KMS-11 (cell line): ENCODE data around the gene SLC7A14.
A peak's percentile ranks its signal among the peaks of the same experiment; 100 is the strongest.
"Not testable (repeated sequence)": the region's sequence is repeated elsewhere in the genome, so short reads cannot be mapped to it uniquely, and the experiment has no call there.

Experiments used
- H2AFZ ChIP-seq: fragments of 200-600 bp; sonication (generic); 2 replicates; pipeline ENCODE4 v1.6.1; 2016; ENCODE audit warnings: antibody characterized with exemption, mixed run types, low read depth
- H3K27ac ChIP-seq: fragments of 200-600 bp; sonication (generic); 2 replicates; pipeline ENCODE4 v1.6.1; 2016; ENCODE audit warnings: mild to moderate bottlenecking, mixed run types
- H3K27me3 ChIP-seq: fragments of 200-600 bp; sonication (generic); 2 replicates; pipeline ENCODE4 v1.6.1; 2017; ENCODE audit warnings: mild to moderate bottlenecking, low read depth, mixed run types, moderate library complexity; ENCODE audit not compliant: insufficient read depth
- H3K36me3 ChIP-seq: fragments of 200-600 bp; sonication (generic); 2 replicates; pipeline ENCODE4 v1.6.1; 2017; ENCODE audit warnings: mild to moderate bottlenecking, mixed run types; ENCODE audit not compliant: insufficient read depth
- H3K4me1 ChIP-seq: fragments of 200-600 bp; sonication (generic); 2 replicates; pipeline ENCODE4 v1.6.1; 2016; ENCODE audit warnings: mild to moderate bottlenecking, low read depth, mixed run types; ENCODE audit not compliant: poor library complexity, severe bottlenecking
- H3K4me2 ChIP-seq: fragments of 200-600 bp; sonication (generic); 2 replicates; pipeline ENCODE4 v1.7.0; 2016; ENCODE audit warnings: mild to moderate bottlenecking, mixed run types
- H3K4me3 ChIP-seq: fragments of 200-600 bp; sonication (generic); IDR thresholded peaks from 2 replicates; pipeline ENCODE4 v1.6.1; 2017; ENCODE audit warnings: low read depth, low read length, mixed read lengths; ENCODE audit not compliant: insufficient read depth
- H3K79me2 ChIP-seq: fragments of 200-600 bp; sonication (generic); 2 replicates; pipeline ENCODE4 v1.6.1; 2016; ENCODE audit warnings: low read depth, mixed run types; ENCODE audit not compliant: insufficient read depth
- H3K9ac ChIP-seq: fragments of 200-600 bp; sonication (generic); 2 replicates; pipeline ENCODE4 v1.6.1; 2016; ENCODE audit warnings: mild to moderate bottlenecking, mixed run types
- H4K20me1 ChIP-seq: fragments of 200-600 bp; sonication (generic); 2 replicates; pipeline ENCODE4 v1.6.1; 2016; ENCODE audit warnings: mild to moderate bottlenecking, mixed run types; ENCODE audit not compliant: insufficient read depth
- CTCF ChIP-seq: fragments of 200-600 bp; sonication (generic); conservative IDR thresholded peaks from 2 replicates; pipeline ENCODE4 v1.6.1; 2017; ENCODE audit warnings: low read depth, mild to moderate bottlenecking, antibody characterized with exemption, low read length, moderate library complexity, mixed read lengths

The SLC7A14 gene

GRCh38 chr3:170584585-170585007 is 1.3 kb downstream of the SLC7A14 start:
- no peaks in the 10 kb centered on the region for H3K36me3 ChIP-seq
- H3K4me3 ChIP-seq = no peak overlapping the region
- TF ChIP-seq CTCF = no peak
- H4K20me1 ChIP-seq = no peaks in the 10 kb centered on the region
- H3K79me2 ChIP-seq = no peaks in the 10 kb centered on the region
- no peak overlapping the region for H3K27ac ChIP-seq
- no peak overlapping the region for H3K9ac ChIP-seq
- H3K4me2 ChIP-seq = no peak overlapping the region
- H2AFZ ChIP-seq = no peak overlapping the region
- H3K27me3 ChIP-seq = no peaks in the 10 kb centered on the region
- H3K4me1 ChIP-seq = no peaks in the 10 kb centered on the region

- Histone ChIP-seq H3K4me3 (no peak overlapping the region), H3K4me2 (no peak overlapping the region), H3K9ac (no peak overlapping the region), H3K79me2 (no peaks in the 10 kb centered on the region), H4K20me1 (no peaks in the 10 kb centered on the region), H3K27me3 (no peaks in the 10 kb centered on the region), H3K4me1 (no peaks in the 10 kb centered on the region), H3K36me3 (no peaks in the 10 kb centered on the region), H2AFZ (no peak overlapping the region), H3K27ac (no peak overlapping the region)
- TF ChIP-seq CTCF = no peak
Observed at GRCh38 chr3:170579646-170580045, 6.2 kb downstream of the SLC7A14 start.

GRCh38 chr3:170572665-170573253 is 13.1 kb downstream of the SLC7A14 start:
- H3K4me3 ChIP-seq = no peak overlapping the region
- peaks cover 14% of the 10 kb centered on the region for H3K4me1 ChIP-seq
- TF ChIP-seq CTCF = no peak
- H3K9ac ChIP-seq = no peak overlapping the region
- no peak overlapping the region for H3K27ac ChIP-seq
- peak overlapping the region; percentile 5; the same call in 1 of the 2 replicates for H3K4me2 ChIP-seq
- H3K79me2 ChIP-seq = no peaks in the 10 kb centered on the region
- H2AFZ ChIP-seq = no peak overlapping the region
- H4K20me1 ChIP-seq = no peaks in the 10 kb centered on the region
- no peaks in the 10 kb centered on the region for H3K27me3 ChIP-seq
- H3K36me3 ChIP-seq = no peaks in the 10 kb centered on the region

- not testable (repeated sequence) for H3K4me3 ChIP-seq, H3K36me3 ChIP-seq, H2AFZ ChIP-seq, H3K27ac ChIP-seq, H3K9ac ChIP-seq, H3K27me3 ChIP-seq, H3K79me2 ChIP-seq, H3K4me2 ChIP-seq, H4K20me1 ChIP-seq, H3K4me1 ChIP-seq
Observed at GRCh38 chr3:170567598-170567997, 18.3 kb downstream of the SLC7A14 start.

- Histone ChIP-seq H3K9ac (no peak overlapping the region), H3K4me3 (no peak overlapping the region), H3K27ac (no peak overlapping the region), H4K20me1 (no peaks in the 10 kb centered on the region), H3K36me3 (no peaks in the 10 kb centered on the region), H3K4me2 (no peak overlapping the region), H3K4me1 (no peaks in the 10 kb centered on the region), H2AFZ (no peak overlapping the region), H3K27me3 (no peaks in the 10 kb centered on the region), H3K79me2 (no peaks in the 10 kb centered on the region)
- no peak for TF ChIP-seq CTCF
Observed at GRCh38 chr3:170566413-170566812, 19.5 kb downstream of the SLC7A14 start.
